Activated T-cell treated with anti-CD3 and anti-CD28 coated beads, Interleukin-2, amount 50 U/mL, for 4 hours (primary cell): Measurements from ENCODE around the gene BICDL2. TPM values are rescaled to one million over a fixed set of nuclear protein-coding genes. Genes with fewer than 3 reads are reported as not detected.
"Not testable (repeated sequence)": the region's sequence is repeated elsewhere in the genome, so short reads cannot be mapped to it uniquely, and the experiment has no call there.

Experiments
- ATAC-seq, 2 donors: fragments of 200-7000 bp; cut with Tn5 transposase; one replicate each; pipeline ENCODE4 v1.10.0; 2021
- DNase-seq: peaks from one replicate; pipeline ENCODE4 v3.0.0-alpha.2; 2020
- H3K27me3 Mint-ChIP-seq: one replicate; pipeline ENCODE4 v1.8.0; 2021; ENCODE audit warnings: low read depth, mixed read lengths
- H3K36me3 Mint-ChIP-seq: one replicate; pipeline ENCODE4 v1.8.0; 2022; ENCODE audit warnings: mixed read lengths; ENCODE audit not compliant: insufficient read depth
- H3K4me1 Mint-ChIP-seq: one replicate; pipeline ENCODE4 v1.8.0; 2021; ENCODE audit warnings: low read depth, mixed read lengths
- H3K4me3 Mint-ChIP-seq: one replicate; pipeline ENCODE4 v1.8.0; 2021; ENCODE audit warnings: mild to moderate bottlenecking, moderate library complexity, mixed read lengths
- H3K9me3 Mint-ChIP-seq: one replicate; pipeline ENCODE4 v1.8.0; 2021; ENCODE audit warnings: mixed read lengths
- total RNA-seq, 3 donors: library from RNA; stranded (reverse); gene quantifications; one replicate each; pipeline ENCODE4 v1.2.1, GENCODE V29; 2021

Gene BICDL2
- total RNA-seq, 3 donors from 2014 or later: 0.05 TPM; not detected in 2

- Mint-ChIP-seq H3K36me3 (peaks cover 10% of the 10 kb centered on the region), H3K27me3 (no peaks in the 10 kb centered on the region), H3K4me3 (peak overlapping the region; percentile 85), H3K9me3 (no peaks in the 10 kb centered on the region), H3K4me1 (peaks cover 61% of the 10 kb centered on the region)
- DNase-seq: peak; percentile 46
- peak; percentile 56 to 59 for ATAC-seq
Observed at GRCh38 chr16:3058139-3059030, 21.6 kb upstream of the BICDL2 start.

DNA sequence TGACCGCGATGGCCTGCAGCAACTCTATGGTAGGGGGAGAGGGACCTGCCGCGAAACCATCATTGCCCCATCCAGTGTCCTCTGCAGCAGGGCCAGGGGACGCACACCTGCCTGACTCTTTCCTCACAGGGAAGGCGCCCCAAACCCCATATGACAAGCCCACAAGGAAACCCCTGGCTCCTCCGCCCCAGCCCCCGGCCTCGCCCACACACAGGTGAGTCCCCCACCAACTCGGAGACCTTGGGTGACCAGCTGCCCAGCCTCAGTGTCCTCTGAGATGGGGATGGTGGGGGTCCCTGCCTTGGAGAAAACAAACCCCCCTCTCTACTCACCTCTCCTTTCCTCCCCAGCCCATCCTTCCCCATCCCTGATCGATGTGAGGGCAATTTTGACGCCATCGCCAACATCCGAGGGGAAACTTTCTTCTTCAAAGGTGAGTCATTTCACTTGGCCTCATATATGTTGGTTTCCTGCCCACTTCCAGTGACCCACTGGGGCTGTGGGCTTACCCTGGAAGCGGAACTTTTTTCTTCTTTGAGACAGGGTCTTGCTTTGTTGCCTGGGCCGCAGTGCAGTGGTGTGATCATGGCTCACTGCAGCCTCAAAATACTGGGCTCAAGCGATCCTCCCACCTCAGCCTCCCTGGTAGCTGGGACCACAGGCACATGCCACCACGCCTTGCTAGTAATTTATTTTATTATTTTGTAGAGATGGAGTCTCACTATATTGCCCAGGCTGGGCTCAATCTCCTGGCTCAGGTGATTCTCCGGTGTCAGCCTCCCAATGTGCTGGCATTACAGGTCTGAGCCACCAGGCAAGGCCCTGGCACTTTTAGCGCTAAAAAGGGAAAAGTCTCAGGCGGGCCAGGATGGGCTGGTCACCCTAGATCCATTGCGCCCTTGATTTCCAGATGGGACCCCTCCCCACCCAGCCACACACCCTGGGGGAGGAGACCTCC, 20.7 kb upstream of the BICDL2 start:
- H3K9me3 Mint-ChIP-seq: no peaks in the 10 kb centered on the region
- peaks cover 10% of the 10 kb centered on the region for H3K36me3 Mint-ChIP-seq
- DNase-seq (no peak), ATAC-seq (no peak)
- H3K4me1 Mint-ChIP-seq: peaks cover 52% of the 10 kb centered on the region
- peak overlapping the region; percentile 62 for H3K4me3 Mint-ChIP-seq
- H3K27me3 Mint-ChIP-seq: no peaks in the 10 kb centered on the region

- peaks cover 50% of the 10 kb centered on the region for H3K4me1 Mint-ChIP-seq
- H3K9me3 Mint-ChIP-seq: no peaks in the 10 kb centered on the region
- DNase-seq: no peak
- ATAC-seq: no peak
- H3K27me3 Mint-ChIP-seq: no peaks in the 10 kb centered on the region
- peaks cover 10% of the 10 kb centered on the region for H3K36me3 Mint-ChIP-seq
- peak overlapping the region; percentile 62 for H3K4me3 Mint-ChIP-seq
Observed at GRCh38 chr16:3056336-3057180, 19.8 kb upstream of the BICDL2 start.

DNA sequence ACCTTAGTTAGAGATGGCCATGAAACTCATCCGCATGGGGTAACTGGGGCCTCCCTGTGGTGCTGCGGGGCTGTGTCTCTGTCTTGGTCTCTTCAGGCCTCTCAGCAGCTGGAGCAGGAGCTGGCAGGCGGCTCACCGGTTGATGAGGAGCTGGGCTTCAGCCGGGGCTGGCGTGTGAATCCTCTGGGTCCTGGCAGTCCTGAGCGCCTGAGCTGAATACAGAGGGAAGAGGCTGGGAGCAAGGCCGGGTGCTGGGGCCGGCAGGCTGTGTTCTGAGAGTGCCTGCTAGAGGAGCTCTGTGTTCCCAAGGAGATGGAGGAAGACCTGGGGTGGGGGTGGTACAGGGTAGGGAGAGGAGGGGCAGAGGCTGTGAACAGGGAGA, 19.0 kb upstream of the BICDL2 start:
- H3K9me3 Mint-ChIP-seq, ATAC-seq, H3K27me3 Mint-ChIP-seq, H3K4me3 Mint-ChIP-seq, H3K36me3 Mint-ChIP-seq, DNase-seq: not testable (repeated sequence)
- peaks cover 50% of the 10 kb centered on the region for H3K4me1 Mint-ChIP-seq

- Mint-ChIP-seq H3K27me3 (no peaks in the 10 kb centered on the region), H3K9me3 (no peaks in the 10 kb centered on the region), H3K4me1 (peaks cover 45% of the 10 kb centered on the region), H3K36me3 (peaks cover 10% of the 10 kb centered on the region), H3K4me3 (peak overlapping the region; percentile 39)
- ATAC-seq (no peak), DNase-seq (no peak)
Observed at GRCh38 chr16:3054965-3055733, 18.4 kb upstream of the BICDL2 start.

- H3K27me3 Mint-ChIP-seq, H3K4me3 Mint-ChIP-seq, H3K9me3 Mint-ChIP-seq, DNase-seq, H3K36me3 Mint-ChIP-seq: not testable (repeated sequence)
- H3K4me1 Mint-ChIP-seq: peaks cover 38% of the 10 kb centered on the region
- peak; percentile 61 to 63 for ATAC-seq
Observed at GRCh38 chr16:3053330-3053710, 16.6 kb upstream of the BICDL2 start.

GRCh38 chr16:3052571-3053329, 16.0 kb upstream of the BICDL2 start:
- peaks cover 38% of the 10 kb centered on the region for H3K4me1 Mint-ChIP-seq

DNA sequence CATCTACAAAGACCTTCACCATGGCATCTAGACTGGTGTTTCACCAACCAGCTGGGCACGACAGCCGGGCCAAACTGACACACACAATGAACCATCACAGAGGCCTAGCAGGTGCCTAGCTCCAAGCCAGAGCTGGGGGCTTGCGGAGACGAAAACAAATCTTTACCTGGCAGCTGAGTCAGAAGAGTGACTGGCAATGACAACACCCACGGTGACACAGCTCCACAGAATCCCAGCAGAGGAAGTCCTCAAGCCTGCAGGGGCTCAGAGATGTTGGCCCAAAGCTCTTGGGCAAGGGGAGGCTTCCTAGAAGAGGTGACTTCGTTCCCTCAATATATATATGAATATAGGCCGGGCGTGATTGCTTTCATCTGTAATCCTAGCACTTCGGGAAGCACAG, 14.8 kb upstream of the BICDL2 start:
- Mint-ChIP-seq H3K4me3 (no peak overlapping the region), H3K4me1 (peaks cover 30% of the 10 kb centered on the region), H3K27me3 (peaks cover 5% of the 10 kb centered on the region), H3K36me3 (peaks cover 9% of the 10 kb centered on the region), H3K9me3 (no peaks in the 10 kb centered on the region)
- ATAC-seq: no peak
- no peak for DNase-seq

More at GRCh38 chr16:3052571-3053329, 16.0 kb upstream of the BICDL2 start:
- ATAC-seq: peak; percentile 71 to 79
- H3K4me3 Mint-ChIP-seq, DNase-seq, H3K27me3 Mint-ChIP-seq, H3K9me3 Mint-ChIP-seq, H3K36me3 Mint-ChIP-seq: not testable (repeated sequence)

GRCh38 chr16:3051009-3051408, 14.3 kb upstream of the BICDL2 start:
- DNase-seq (no peak), ATAC-seq (no peak)
- no peaks in the 10 kb centered on the region for H3K9me3 Mint-ChIP-seq
- H3K4me3 Mint-ChIP-seq: no peak overlapping the region
- H3K27me3 Mint-ChIP-seq: peaks cover 5% of the 10 kb centered on the region
- H3K36me3 Mint-ChIP-seq: peaks cover 9% of the 10 kb centered on the region
- peaks cover 28% of the 10 kb centered on the region for H3K4me1 Mint-ChIP-seq

GRCh38 chr16:3050487-3050886, 13.7 kb upstream of the BICDL2 start:
- Mint-ChIP-seq H3K9me3 (no peaks in the 10 kb centered on the region), H3K4me1 (peaks cover 25% of the 10 kb centered on the region), H3K27me3 (peaks cover 5% of the 10 kb centered on the region), H3K36me3 (peaks cover 9% of the 10 kb centered on the region), H3K4me3 (no peak overlapping the region)
- DNase-seq (no peak), ATAC-seq (no peak)

- DNase-seq (no peak), ATAC-seq (no peak)
- Mint-ChIP-seq H3K9me3 (no peaks in the 10 kb centered on the region), H3K36me3 (peaks cover 5% of the 10 kb centered on the region), H3K4me1 (peaks cover 25% of the 10 kb centered on the region), H3K4me3 (no peak overlapping the region), H3K27me3 (peaks cover 10% of the 10 kb centered on the region)
Observed at GRCh38 chr16:3049921-3050481, 13.3 kb upstream of the BICDL2 start.

GRCh38 chr16:3047387-3047720, 10.6 kb upstream of the BICDL2 start:
- DNase-seq: no peak
- Mint-ChIP-seq H3K4me1 (peaks cover 19% of the 10 kb centered on the region), H3K36me3 (no peaks in the 10 kb centered on the region), H3K27me3 (peaks cover 32% of the 10 kb centered on the region), H3K9me3 (no peaks in the 10 kb centered on the region), H3K4me3 (no peak overlapping the region)
- ATAC-seq: no peak
